WI38 (cell line): ENCODE results near the gene STAC3.

Experiments used
- H3K4me3 ChIP-seq: 2 replicates; pipeline ENCODE4 v1.5.1; 2011; ENCODE audit warnings: low read depth, mild to moderate bottlenecking, control low read depth, low read length
- TF ChIP-seq, protein P1 (sequence below): IDR thresholded peaks from 2 replicates; pipeline ENCODE4 v1.5.1; 2012; ENCODE audit warnings: low read depth, mild to moderate bottlenecking, control low read depth, low read length

STAC3 gene

DNA sequence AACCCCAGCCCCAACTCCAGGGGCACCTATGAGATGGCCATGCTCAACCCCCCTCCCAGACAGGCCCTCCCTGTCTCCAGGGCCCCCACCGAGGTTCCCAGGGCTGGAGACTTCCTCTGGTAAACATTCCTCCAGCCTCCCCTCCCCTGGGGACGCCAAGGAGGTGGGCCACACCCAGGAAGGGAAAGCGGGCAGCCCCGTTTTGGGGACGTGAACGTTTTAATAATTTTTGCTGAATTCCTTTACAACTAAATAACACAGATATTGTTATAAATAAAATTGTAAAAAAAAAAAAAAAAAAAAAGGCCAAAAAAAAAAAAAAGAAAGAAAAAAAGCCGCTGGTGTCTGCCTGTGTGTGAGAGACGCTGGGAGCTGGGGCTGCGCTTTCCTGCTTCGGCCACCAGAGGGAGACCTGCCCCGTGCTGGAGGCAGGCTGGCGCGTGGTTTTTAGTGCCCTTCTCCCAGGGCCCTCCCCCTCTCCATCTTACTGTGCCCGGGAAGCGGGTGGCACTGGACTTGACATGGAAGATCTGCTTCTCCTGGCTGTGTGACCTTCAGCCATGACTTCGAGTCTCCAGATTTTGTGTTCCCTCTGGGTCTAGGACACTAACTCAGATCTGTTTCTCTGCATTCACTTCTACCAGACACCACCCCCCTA, 37.8 kb downstream of the STAC3 start:
- no peak overlapping the region for H3K4me3 ChIP-seq
- TF ChIP-seq, protein P1, sequence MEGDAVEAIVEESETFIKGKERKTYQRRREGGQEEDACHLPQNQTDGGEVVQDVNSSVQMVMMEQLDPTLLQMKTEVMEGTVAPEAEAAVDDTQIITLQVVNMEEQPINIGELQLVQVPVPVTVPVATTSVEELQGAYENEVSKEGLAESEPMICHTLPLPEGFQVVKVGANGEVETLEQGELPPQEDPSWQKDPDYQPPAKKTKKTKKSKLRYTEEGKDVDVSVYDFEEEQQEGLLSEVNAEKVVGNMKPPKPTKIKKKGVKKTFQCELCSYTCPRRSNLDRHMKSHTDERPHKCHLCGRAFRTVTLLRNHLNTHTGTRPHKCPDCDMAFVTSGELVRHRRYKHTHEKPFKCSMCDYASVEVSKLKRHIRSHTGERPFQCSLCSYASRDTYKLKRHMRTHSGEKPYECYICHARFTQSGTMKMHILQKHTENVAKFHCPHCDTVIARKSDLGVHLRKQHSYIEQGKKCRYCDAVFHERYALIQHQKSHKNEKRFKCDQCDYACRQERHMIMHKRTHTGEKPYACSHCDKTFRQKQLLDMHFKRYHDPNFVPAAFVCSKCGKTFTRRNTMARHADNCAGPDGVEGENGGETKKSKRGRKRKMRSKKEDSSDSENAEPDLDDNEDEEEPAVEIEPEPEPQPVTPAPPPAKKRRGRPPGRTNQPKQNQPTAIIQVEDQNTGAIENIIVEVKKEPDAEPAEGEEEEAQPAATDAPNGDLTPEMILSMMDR, result peak; percentile 97

DNA sequence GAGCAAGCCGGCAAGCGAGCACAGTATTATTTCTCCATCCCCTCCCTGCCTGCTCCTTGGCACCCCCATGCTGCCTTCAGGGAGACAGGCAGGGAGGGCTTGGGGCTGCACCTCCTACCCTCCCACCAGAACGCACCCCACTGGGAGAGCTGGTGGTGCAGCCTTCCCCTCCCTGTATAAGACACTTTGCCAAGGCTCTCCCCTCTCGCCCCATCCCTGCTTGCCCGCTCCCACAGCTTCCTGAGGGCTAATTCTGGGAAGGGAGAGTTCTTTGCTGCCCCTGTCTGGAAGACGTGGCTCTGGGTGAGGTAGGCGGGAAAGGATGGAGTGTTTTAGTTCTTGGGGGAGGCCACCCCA, 38.3 kb downstream of the STAC3 start:
- H3K4me3 ChIP-seq, result no peak overlapping the region
- TF ChIP-seq, protein P1, result no peak

DNA sequence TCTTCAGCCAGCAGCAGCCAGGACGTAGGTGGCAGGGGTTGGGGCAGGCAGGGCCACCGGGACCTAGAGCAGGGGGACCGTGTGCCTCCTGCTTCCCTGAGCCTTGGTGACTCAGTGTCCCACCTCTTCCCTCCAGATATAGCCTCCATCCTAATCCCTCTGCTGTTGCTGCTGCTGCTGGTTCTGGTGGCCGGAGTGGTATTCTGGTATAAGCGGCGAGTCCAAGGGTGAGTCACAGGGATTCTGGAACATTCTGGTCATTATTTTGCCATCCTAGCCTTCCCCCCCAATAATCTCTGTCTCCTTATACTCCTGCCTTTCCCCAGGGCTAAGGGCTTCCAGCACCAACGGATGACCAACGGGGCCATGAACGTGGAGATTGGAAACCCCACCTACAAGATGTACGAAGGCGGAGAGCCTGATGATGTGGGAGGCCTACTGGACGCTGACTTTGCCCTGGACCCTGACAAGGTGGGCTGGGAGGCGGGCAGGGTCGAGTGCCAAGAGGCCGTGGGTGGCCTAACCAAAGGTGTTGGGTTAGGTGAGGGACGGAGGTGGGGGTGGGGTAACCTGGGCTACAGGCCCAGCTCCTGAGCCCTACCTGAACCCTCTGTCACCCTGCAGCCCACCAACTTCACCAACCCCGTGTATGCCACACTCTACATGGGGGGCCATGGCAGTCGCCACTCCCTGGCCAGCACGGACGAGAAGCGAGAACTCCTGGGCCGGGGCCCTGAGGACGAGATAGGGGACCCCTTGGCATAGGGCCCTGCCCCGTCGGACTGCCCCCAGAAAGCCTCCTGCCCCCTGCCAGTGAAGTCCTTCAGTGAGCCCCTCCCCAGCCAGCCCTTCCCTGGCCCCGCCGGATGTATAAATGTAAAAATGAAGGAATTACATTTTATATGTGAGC, 38.9 kb downstream of the STAC3 start:
- TF ChIP-seq, protein P1, result no peak
- H3K4me3 ChIP-seq, result no peak overlapping the region

DNA sequence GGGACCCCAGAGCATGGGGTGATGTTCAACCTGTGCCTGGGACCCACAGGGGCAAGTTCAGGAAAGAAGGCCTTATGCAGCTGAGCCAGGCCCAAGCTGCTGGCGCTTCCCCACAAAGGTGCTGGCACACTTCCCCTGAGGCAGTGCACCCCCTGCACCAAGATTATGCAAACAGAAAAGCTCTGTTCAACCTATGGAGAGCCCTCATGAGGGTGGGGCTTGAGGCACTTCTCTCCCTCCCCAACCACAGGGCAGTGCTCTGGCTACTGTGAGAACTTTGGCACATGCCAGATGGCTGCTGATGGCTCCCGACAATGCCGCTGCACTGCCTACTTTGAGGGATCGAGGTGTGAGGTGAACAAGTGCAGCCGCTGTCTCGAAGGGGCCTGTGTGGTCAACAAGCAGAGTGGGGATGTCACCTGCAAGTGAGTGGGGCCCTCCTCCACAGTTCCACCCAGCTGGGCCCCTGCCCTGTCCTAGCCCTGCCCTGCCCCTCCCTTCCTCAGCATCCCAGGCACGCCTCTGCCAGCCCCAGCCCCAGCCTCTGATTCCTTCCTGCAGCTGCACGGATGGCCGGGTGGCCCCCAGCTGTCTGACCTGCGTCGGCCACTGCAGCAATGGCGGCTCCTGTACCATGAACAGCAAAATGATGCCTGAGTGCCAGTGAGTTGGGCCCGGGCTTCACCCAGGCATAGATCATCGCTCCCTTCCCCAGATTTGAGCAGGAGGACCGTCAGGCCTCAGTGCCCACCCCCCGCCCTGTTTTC, 39.9 kb downstream of the STAC3 start:
- TF ChIP-seq, protein P1, result no peak

DNA sequence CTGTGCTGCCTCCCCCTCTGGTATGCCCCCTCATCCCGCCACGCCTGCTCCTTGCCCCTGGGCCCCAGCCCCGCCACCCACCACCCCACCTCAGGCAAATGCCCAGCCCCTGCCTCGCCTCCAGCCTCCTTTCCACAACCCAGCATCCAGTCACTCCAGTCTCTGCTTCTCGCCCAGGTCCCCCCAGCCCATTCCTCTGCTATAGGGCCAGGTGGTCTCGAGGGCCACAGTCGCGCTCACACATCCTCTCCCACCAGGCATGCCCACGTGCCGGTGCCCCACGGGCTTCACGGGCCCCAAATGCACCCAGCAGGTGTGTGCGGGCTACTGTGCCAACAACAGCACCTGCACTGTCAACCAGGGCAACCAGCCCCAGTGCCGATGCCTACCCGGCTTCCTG, 40.5 kb downstream of the STAC3 start:
- no peak overlapping the region for H3K4me3 ChIP-seq
- TF ChIP-seq, protein P1, result no peak

More for the DNA sequence above, 39.9 kb downstream of the STAC3 start:
- no peak overlapping the region for H3K4me3 ChIP-seq

DNA sequence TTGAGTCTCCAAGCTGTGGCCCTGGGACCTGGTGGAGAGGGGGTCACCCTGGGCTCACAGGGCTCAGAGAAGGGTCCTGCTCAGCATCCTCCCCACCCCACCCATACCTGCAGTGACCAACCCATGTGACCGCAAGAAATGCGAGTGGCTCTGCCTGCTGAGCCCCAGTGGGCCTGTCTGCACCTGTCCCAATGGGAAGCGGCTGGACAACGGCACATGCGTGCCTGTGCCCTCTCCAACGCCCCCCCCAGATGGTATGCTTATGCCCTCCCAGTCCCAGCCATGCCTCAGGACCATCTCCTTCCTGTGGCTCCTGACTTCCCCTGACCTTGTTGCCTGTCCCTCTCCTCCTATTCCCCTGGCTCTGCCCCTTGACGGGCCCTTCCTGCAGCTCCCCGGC, 41.1 kb downstream of the STAC3 start:
- TF ChIP-seq, protein P1, result no peak
- H3K4me3 ChIP-seq, result no peak overlapping the region
